ENCODE measurements around the gene PRKACA.

Gene PRKACA

GRCh38 chr19:14138576-14139265, 21.2 kb upstream of the PRKACA start:
- H3K4me1 ChIP-seq (ENCODE audit: control insufficient read depth, low read depth, low read length) = peaks cover 3% of the 10 kb centered on the region
- no peak overlapping the region for H3K4me3 ChIP-seq (ENCODE audit: low read length)
- H2BK5ac ChIP-seq (ENCODE audit: low read length) = no peak overlapping the region
- H3K36me3 ChIP-seq (ENCODE audit: control insufficient read depth, insufficient read depth, low read length) = no peaks in the 10 kb centered on the region
- H3K56ac ChIP-seq (ENCODE audit: low read length) = peak overlapping the region; percentile 17
- H3K18ac ChIP-seq (ENCODE audit: low read length) = no peak overlapping the region
- no peak overlapping the region for H4K5ac ChIP-seq (ENCODE audit: low read length)
- H3K79me1 ChIP-seq (ENCODE audit: low read length) = peaks cover 9% of the 10 kb centered on the region
- no peak overlapping the region for H3K27ac ChIP-seq (ENCODE audit: low read depth, low read length)
- no peak for DNase-seq
- no peak overlapping the region for H3K23ac ChIP-seq (ENCODE audit: low read length)
- no peak overlapping the region for H3K4ac ChIP-seq (ENCODE audit: low read depth, low read length)
- no peak overlapping the region for H2BK15ac ChIP-seq (replicated peaks; ENCODE audit: low read depth)
- no peak overlapping the region for H3K9ac ChIP-seq (ENCODE audit: low read length)
- H3K79me2 ChIP-seq (ENCODE audit: control insufficient read depth, insufficient read depth, low read length) = peaks cover 9% of the 10 kb centered on the region
- H3K27me3 ChIP-seq (ENCODE audit: insufficient read depth, low read length, poor library complexity) = no peaks in the 10 kb centered on the region
- H3K4me2 ChIP-seq (ENCODE audit: low read length) = no peak overlapping the region
- H2BK120ac ChIP-seq (ENCODE audit: low read depth, low read length) = no peak overlapping the region
- no peak overlapping the region for H4K8ac ChIP-seq (ENCODE audit: low read depth, low read length)
- no CpG with 5 or more reads among the region's 9 CpGs for WGBS (ENCODE audit: extremely low coverage, insufficient coverage, low lambda C conversion rate)
- no peak overlapping the region for H2AK5ac ChIP-seq (ENCODE audit: low read length)

GRCh38 chr19:14136509-14137281, 19.1 kb upstream of the PRKACA start, which contains the start of gene ASF1B:
TSS of gene ASF1B (minus strand) at chr19:14136589. CDS start at chr19:14136456, 133 bp downstream.
- no peak within 1 kb of the TSS for H4K8ac ChIP-seq (ENCODE audit: low read depth, low read length)
- peak within 1 kb of the TSS; percentile 35 for H2BK120ac ChIP-seq (ENCODE audit: low read depth, low read length)
- no peaks in the 10 kb centered on the region for H3K36me3 ChIP-seq (ENCODE audit: control insufficient read depth, insufficient read depth, low read length)
- peaks cover 3% of the 10 kb centered on the region for H3K4me1 ChIP-seq (ENCODE audit: control insufficient read depth, low read depth, low read length)
- no peak within 1 kb of the TSS for H3K23ac ChIP-seq (ENCODE audit: low read length)
- no CpG with 5 or more reads among the region's 78 CpGs for WGBS (ENCODE audit: extremely low coverage, insufficient coverage, low lambda C conversion rate)
- peak within 1 kb of the TSS; percentile 100 for H3K56ac ChIP-seq (ENCODE audit: low read length)
- H2BK15ac ChIP-seq (replicated peaks; ENCODE audit: low read depth) = no peak within 1 kb of the TSS
- H3K79me2 ChIP-seq (ENCODE audit: control insufficient read depth, insufficient read depth, low read length) = peaks cover 9% of the 10 kb centered on the region
- H3K4ac ChIP-seq (ENCODE audit: low read depth, low read length) = peak within 1 kb of the TSS; percentile 87
- no peaks in the 10 kb centered on the region for H3K27me3 ChIP-seq (ENCODE audit: insufficient read depth, low read length, poor library complexity)
- H3K4me3 ChIP-seq (ENCODE audit: low read length) = peak within 1 kb of the TSS; percentile 85
- peak within 1 kb of the TSS; percentile 89 for H3K18ac ChIP-seq (ENCODE audit: low read length)
- H3K4me2 ChIP-seq (ENCODE audit: low read length) = peak within 1 kb of the TSS; percentile 89
- H3K79me1 ChIP-seq (ENCODE audit: low read length) = peaks cover 9% of the 10 kb centered on the region
- DNase-seq = peak; percentile 100
- peak within 1 kb of the TSS; percentile 93 for H3K27ac ChIP-seq (ENCODE audit: low read depth, low read length)
- peak within 1 kb of the TSS; percentile 99 for H3K9ac ChIP-seq (ENCODE audit: low read length)
- H2BK5ac ChIP-seq (ENCODE audit: low read length) = peak within 1 kb of the TSS; percentile 93
- no peak within 1 kb of the TSS for H4K5ac ChIP-seq (ENCODE audit: low read length)
- H2AK5ac ChIP-seq (ENCODE audit: low read length) = no peak within 1 kb of the TSS

- Histone ChIP-seq H3K36me3 (ENCODE audit: control insufficient read depth, insufficient read depth, low read length) (no peaks in the 10 kb centered on the region), H3K27me3 (ENCODE audit: insufficient read depth, low read length, poor library complexity) (no peaks in the 10 kb centered on the region), H2BK5ac (ENCODE audit: low read length) (peak overlapping the region; percentile 93), H4K8ac (ENCODE audit: low read depth, low read length) (no peak overlapping the region), H3K4me3 (ENCODE audit: low read length) (peak overlapping the region; percentile 85), H2BK120ac (ENCODE audit: low read depth, low read length) (no peak overlapping the region), H3K27ac (ENCODE audit: low read depth, low read length) (peak overlapping the region; percentile 28), H3K9ac (ENCODE audit: low read length) (peak overlapping the region; percentile 99), H3K23ac (ENCODE audit: low read length) (no peak overlapping the region), H2AK5ac (ENCODE audit: low read length) (no peak overlapping the region), H3K4me2 (ENCODE audit: low read length) (peak overlapping the region; percentile 89), H3K18ac (ENCODE audit: low read length) (peak overlapping the region; percentile 1), H3K79me2 (ENCODE audit: control insufficient read depth, insufficient read depth, low read length) (peaks cover 9% of the 10 kb centered on the region), H3K79me1 (ENCODE audit: low read length) (peaks cover 9% of the 10 kb centered on the region), H4K5ac (ENCODE audit: low read length) (no peak overlapping the region), H3K4me1 (ENCODE audit: control insufficient read depth, low read depth, low read length) (peaks cover 3% of the 10 kb centered on the region), H3K56ac (ENCODE audit: low read length) (peak overlapping the region; percentile 100), H2BK15ac (replicated peaks; ENCODE audit: low read depth) (no peak overlapping the region), H3K4ac (ENCODE audit: low read depth, low read length) (peak overlapping the region; percentile 87)
- no CpG with 5 or more reads among the region's 38 CpGs for WGBS (ENCODE audit: extremely low coverage, insufficient coverage, low lambda C conversion rate)
- no peak for DNase-seq
Observed at GRCh38 chr19:14135985-14136508, 18.5 kb upstream of the PRKACA start.

GRCh38 chr19:14135355-14135754, 17.8 kb upstream of the PRKACA start:
- Histone ChIP-seq H3K36me3 (ENCODE audit: control insufficient read depth, insufficient read depth, low read length) (no peaks in the 10 kb centered on the region), H3K23ac (ENCODE audit: low read length) (no peak overlapping the region), H3K27ac (ENCODE audit: low read depth, low read length) (no peak overlapping the region), H3K79me2 (ENCODE audit: control insufficient read depth, insufficient read depth, low read length) (peaks cover 9% of the 10 kb centered on the region), H2AK5ac (ENCODE audit: low read length) (no peak overlapping the region), H2BK5ac (ENCODE audit: low read length) (no peak overlapping the region), H3K4ac (ENCODE audit: low read depth, low read length) (peak overlapping the region; percentile 87), H3K4me1 (ENCODE audit: control insufficient read depth, low read depth, low read length) (peaks cover 3% of the 10 kb centered on the region), H3K9ac (ENCODE audit: low read length) (peak overlapping the region; percentile 99), H2BK15ac (replicated peaks; ENCODE audit: low read depth) (no peak overlapping the region), H4K8ac (ENCODE audit: low read depth, low read length) (no peak overlapping the region), H3K4me2 (ENCODE audit: low read length) (peak overlapping the region; percentile 89), H4K5ac (ENCODE audit: low read length) (no peak overlapping the region), H3K4me3 (ENCODE audit: low read length) (peak overlapping the region; percentile 85), H3K79me1 (ENCODE audit: low read length) (peaks cover 9% of the 10 kb centered on the region), H2BK120ac (ENCODE audit: low read depth, low read length) (no peak overlapping the region), H3K27me3 (ENCODE audit: insufficient read depth, low read length, poor library complexity) (no peaks in the 10 kb centered on the region), H3K18ac (ENCODE audit: low read length) (no peak overlapping the region), H3K56ac (ENCODE audit: low read length) (peak overlapping the region; percentile 100)
- WGBS (ENCODE audit: extremely low coverage, insufficient coverage, low lambda C conversion rate) = no CpG with 5 or more reads among the region's 6 CpGs
- DNase-seq = no peak

GRCh38 chr19:14127929-14128509, 10.5 kb upstream of the PRKACA start:
- no CpG with 5 or more reads among the region's 4 CpGs for WGBS (ENCODE audit: extremely low coverage, insufficient coverage, low lambda C conversion rate)
- Histone ChIP-seq H3K79me1 (ENCODE audit: low read length) (no peaks in the 10 kb centered on the region), H3K4ac (ENCODE audit: low read depth, low read length) (no peak overlapping the region), H3K4me2 (ENCODE audit: low read length) (no peak overlapping the region), H3K18ac (ENCODE audit: low read length) (no peak overlapping the region), H3K27me3 (ENCODE audit: insufficient read depth, low read length, poor library complexity) (no peaks in the 10 kb centered on the region), H3K23ac (ENCODE audit: low read length) (no peak overlapping the region), H3K4me1 (ENCODE audit: control insufficient read depth, low read depth, low read length) (no peaks in the 10 kb centered on the region), H3K36me3 (ENCODE audit: control insufficient read depth, insufficient read depth, low read length) (peaks cover 6% of the 10 kb centered on the region), H2AK5ac (ENCODE audit: low read length) (no peak overlapping the region), H2BK5ac (ENCODE audit: low read length) (no peak overlapping the region), H2BK120ac (ENCODE audit: low read depth, low read length) (no peak overlapping the region), H4K8ac (ENCODE audit: low read depth, low read length) (no peak overlapping the region), H3K27ac (ENCODE audit: low read depth, low read length) (no peak overlapping the region), H3K79me2 (ENCODE audit: control insufficient read depth, insufficient read depth, low read length) (no peaks in the 10 kb centered on the region), H2BK15ac (replicated peaks; ENCODE audit: low read depth) (no peak overlapping the region), H4K5ac (ENCODE audit: low read length) (no peak overlapping the region), H3K9ac (ENCODE audit: low read length) (no peak overlapping the region), H3K4me3 (ENCODE audit: low read length) (no peak overlapping the region), H3K56ac (ENCODE audit: low read length) (no peak overlapping the region)
- no peak for DNase-seq

Measured in mesendoderm (in vitro differentiated cells).